HL-60 (cell line): ENCODE results near the gene ABCA1.

Source experiments
- DNase-seq, 2 experiments: peaks; one replicate each; pipeline ENCODE4 v3.0.0-alpha.2; 2010 to 2020; ENCODE audit warnings: low read depth in 1 of 2, low spot score in 1 of 2
- H3K27ac ChIP-seq: fragments of 250-450 bp; sonication (Bioruptor Pico); replicated peaks from 2 replicates; pipeline ENCODE4 v1.5.1; 2020; ENCODE audit warnings: mild to moderate bottlenecking, moderate library complexity
- H3K27me3 ChIP-seq: fragments of 250-450 bp; sonication (Bioruptor Pico); 2 replicates; pipeline ENCODE4 v1.5.1; 2021; ENCODE audit warnings: mild to moderate bottlenecking, moderate library complexity; ENCODE audit not compliant: insufficient read depth, poor library complexity, severe bottlenecking
- H3K4me3 ChIP-seq: replicated peaks from 2 replicates; pipeline ENCODE4 v1.5.1; 2011; ENCODE audit warnings: mild to moderate bottlenecking, control low read depth, low read length; ENCODE audit not compliant: insufficient read depth
- CTCF ChIP-seq: IDR thresholded peaks from one replicate; pipeline ENCODE4 v1.5.1; 2011; ENCODE audit warnings: low read length, control low read depth, inconsistent platforms; ENCODE audit not compliant: insufficient read depth
- GABPA ChIP-seq: IDR thresholded peaks from 2 replicates; pipeline ENCODE4 v1.6.1; 2012; ENCODE audit warnings: low read depth
- POLR2AphosphoS5 ChIP-seq: IDR thresholded peaks from 2 replicates; pipeline ENCODE4 v1.6.1; 2012; ENCODE audit warnings: low read depth
- REST ChIP-seq: IDR thresholded peaks from 2 replicates; pipeline ENCODE4 v1.6.1; 2012; ENCODE audit warnings: low read depth; ENCODE audit not compliant: insufficient replicate concordance
- SPI1 ChIP-seq: IDR thresholded peaks from 2 replicates; pipeline ENCODE4 v1.6.1; 2012; ENCODE audit warnings: low read depth, mild to moderate bottlenecking, borderline replicate concordance

The ABCA1 gene

GRCh38 chr9:104800068-104800785 is 127.7 kb downstream of the ABCA1 start:
- TF ChIP-seq GABPA (no peak), POLR2AphosphoS5 (no peak), SPI1 (no peak), REST (no peak), CTCF (no peak)
- DNase-seq = no peak
- Histone ChIP-seq H3K27ac (no peak overlapping the region), H3K27me3 (no peaks in the 10 kb centered on the region), H3K4me3 (no peak overlapping the region)

- Histone ChIP-seq H3K27ac (no peak overlapping the region), H3K27me3 (no peaks in the 10 kb centered on the region), H3K4me3 (no peak overlapping the region)
- no peak for TF ChIP-seq REST
- TF ChIP-seq CTCF = no peak
- TF ChIP-seq SPI1 = no peak
- no peak for TF ChIP-seq POLR2AphosphoS5
- TF ChIP-seq GABPA = no peak
- no peak for DNase-seq
Measured at GRCh38 chr9:104798209-104798995, 129.6 kb downstream of the ABCA1 start.

GRCh38 chr9:104795857-104796256 is 132.1 kb downstream of the ABCA1 start:
- H3K4me3 ChIP-seq = no peak overlapping the region
- no peaks in the 10 kb centered on the region for H3K27me3 ChIP-seq
- H3K27ac ChIP-seq = no peak overlapping the region
- DNase-seq = no peak
- TF ChIP-seq SPI1 = no peak
- no peak for TF ChIP-seq POLR2AphosphoS5
- TF ChIP-seq GABPA = no peak
- TF ChIP-seq CTCF = no peak
- TF ChIP-seq REST = no peak
